HL-60 (cell line): ENCODE measurements around the gene COMMD6.

Experiments
- DNase-seq, 2 experiments: peaks; one replicate each; pipeline ENCODE4 v3.0.0-alpha.2; 2010 to 2020; ENCODE audit warnings: low read depth in 1 of 2, low spot score in 1 of 2
- H3K27ac ChIP-seq: fragments of 250-450 bp; sonication (Bioruptor Pico); replicated peaks from 2 replicates; pipeline ENCODE4 v1.5.1; 2020; ENCODE audit warnings: mild to moderate bottlenecking, moderate library complexity
- H3K27me3 ChIP-seq: fragments of 250-450 bp; sonication (Bioruptor Pico); 2 replicates; pipeline ENCODE4 v1.5.1; 2021; ENCODE audit warnings: mild to moderate bottlenecking, moderate library complexity; ENCODE audit not compliant: insufficient read depth, poor library complexity, severe bottlenecking
- H3K4me3 ChIP-seq: replicated peaks from 2 replicates; pipeline ENCODE4 v1.5.1; 2011; ENCODE audit warnings: mild to moderate bottlenecking, control low read depth, low read length; ENCODE audit not compliant: insufficient read depth
- CTCF ChIP-seq: IDR thresholded peaks from one replicate; pipeline ENCODE4 v1.5.1; 2011; ENCODE audit warnings: low read length, control low read depth, inconsistent platforms; ENCODE audit not compliant: insufficient read depth
- GABPA ChIP-seq: IDR thresholded peaks from 2 replicates; pipeline ENCODE4 v1.6.1; 2012; ENCODE audit warnings: low read depth
- POLR2AphosphoS5 ChIP-seq: IDR thresholded peaks from 2 replicates; pipeline ENCODE4 v1.6.1; 2012; ENCODE audit warnings: low read depth
- REST ChIP-seq: IDR thresholded peaks from 2 replicates; pipeline ENCODE4 v1.6.1; 2012; ENCODE audit warnings: low read depth; ENCODE audit not compliant: insufficient replicate concordance
- SPI1 ChIP-seq: IDR thresholded peaks from 2 replicates; pipeline ENCODE4 v1.6.1; 2012; ENCODE audit warnings: low read depth, mild to moderate bottlenecking, borderline replicate concordance

The COMMD6 gene

GRCh38 chr13:75482070-75482819, 55.4 kb downstream of the COMMD6 start, which contains the start of gene TBC1D4:
TSS of gene TBC1D4 (minus strand) at chr13:75482169. CDS start at chr13:75481767, 402 bp downstream.
- Histone ChIP-seq H3K4me3 (peak within 1 kb of the TSS; percentile 63), H3K27ac (peak within 1 kb of the TSS; percentile 32; the same call in 1 of the 2 replicates), H3K27me3 (no peaks in the 10 kb centered on the region)
- no peak for TF ChIP-seq GABPA
- TF ChIP-seq REST = no peak
- TF ChIP-seq SPI1 = no peak
- peak; percentile 45 for TF ChIP-seq CTCF
- peak; percentile 45; the same call in 1 of the 2 replicates for TF ChIP-seq POLR2AphosphoS5
- DNase-seq = peak; percentile 30 to 93

GRCh38 chr13:75481176-75482069, 56.2 kb downstream of the COMMD6 start:
- TF ChIP-seq POLR2AphosphoS5 (0 out of 2 replicates have a peak, but pooled peaks have one; percentile 4), REST (no peak)
- Histone ChIP-seq H3K27ac (no peak overlapping the region), H3K4me3 (peak overlapping the region; percentile 63), H3K27me3 (no peaks in the 10 kb centered on the region)
- DNase-seq = peak in 1 of 2 experiments; percentile 17

- Histone ChIP-seq H3K27me3 (no peaks in the 10 kb centered on the region), H3K27ac (no peak overlapping the region), H3K4me3 (peak overlapping the region; percentile 63)
- TF ChIP-seq GABPA (no peak), REST (no peak), CTCF (no peak), SPI1 (no peak), POLR2AphosphoS5 (peak; percentile 37; the same call in 1 of the 2 replicates)
- peak in 1 of 2 experiments; percentile 58 for DNase-seq
Observed at GRCh38 chr13:75480671-75481175, 56.9 kb downstream of the COMMD6 start.
